Peyer's patch (tissue), 4 donors: Measurements from ENCODE around the gene STYXL1.

Experiments used
- POLR2A ChIP-seq, 2 donors: fragments of 450-650 bp; IDR thresholded peaks; one replicate each; pipeline ENCODE4 v1.5.1; 2017; ENCODE audit warnings: antibody characterized with exemption in 2 of 2, mild to moderate bottlenecking in 2 of 2, moderate library complexity in 2 of 2
- TF ChIP-seq, protein P1 (sequence below), 6 experiments: fragments of 450-650 bp in 4 of 6; fragments of 200-600 bp in 2 of 6; sonication (generic) in 1 of 6; IDR thresholded peaks; one replicate each; pipeline ENCODE4 v1.5.1; 2017 to 2019; ENCODE audit warnings: antibody characterized with exemption in 6 of 6, mild to moderate bottlenecking in 3 of 6, moderate library complexity in 1 of 6

GRCh38 chr7:75961218-75961617 lies 86.6 kb downstream of the STYXL1 start:
- no peak for TF ChIP-seq POLR2A (IDR thresholded peaks at IDR 0.05)
- TF ChIP-seq, protein P1, sequence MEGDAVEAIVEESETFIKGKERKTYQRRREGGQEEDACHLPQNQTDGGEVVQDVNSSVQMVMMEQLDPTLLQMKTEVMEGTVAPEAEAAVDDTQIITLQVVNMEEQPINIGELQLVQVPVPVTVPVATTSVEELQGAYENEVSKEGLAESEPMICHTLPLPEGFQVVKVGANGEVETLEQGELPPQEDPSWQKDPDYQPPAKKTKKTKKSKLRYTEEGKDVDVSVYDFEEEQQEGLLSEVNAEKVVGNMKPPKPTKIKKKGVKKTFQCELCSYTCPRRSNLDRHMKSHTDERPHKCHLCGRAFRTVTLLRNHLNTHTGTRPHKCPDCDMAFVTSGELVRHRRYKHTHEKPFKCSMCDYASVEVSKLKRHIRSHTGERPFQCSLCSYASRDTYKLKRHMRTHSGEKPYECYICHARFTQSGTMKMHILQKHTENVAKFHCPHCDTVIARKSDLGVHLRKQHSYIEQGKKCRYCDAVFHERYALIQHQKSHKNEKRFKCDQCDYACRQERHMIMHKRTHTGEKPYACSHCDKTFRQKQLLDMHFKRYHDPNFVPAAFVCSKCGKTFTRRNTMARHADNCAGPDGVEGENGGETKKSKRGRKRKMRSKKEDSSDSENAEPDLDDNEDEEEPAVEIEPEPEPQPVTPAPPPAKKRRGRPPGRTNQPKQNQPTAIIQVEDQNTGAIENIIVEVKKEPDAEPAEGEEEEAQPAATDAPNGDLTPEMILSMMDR (IDR thresholded peaks at IDR 0.05), result no peak
